Nephron (organoid): Measurements from ENCODE around the gene BET1.

Experiments used
- H3K27ac Mint-ChIP-seq, 3 experiments: 2 replicates each; pipeline ENCODE4 v1.8.0; 2020; ENCODE audit warnings: mixed read lengths in 3 of 3, mild to moderate bottlenecking in 2 of 3, moderate library complexity in 1 of 3
- H3K27me3 Mint-ChIP-seq: 2 replicates; pipeline ENCODE4 v1.8.0; 2021; ENCODE audit warnings: low read depth, mild to moderate bottlenecking, moderate library complexity, mixed read lengths
- H3K36me3 Mint-ChIP-seq: 2 replicates; pipeline ENCODE4 v1.8.0; 2020; ENCODE audit warnings: low read depth, mixed read lengths
- H3K4me1 Mint-ChIP-seq: 2 replicates; pipeline ENCODE4 v1.8.0; 2020; ENCODE audit warnings: mixed read lengths
- H3K4me3 Mint-ChIP-seq, 3 experiments: 2 replicates each; pipeline ENCODE4 v1.8.0; 2020; ENCODE audit warnings: mild to moderate bottlenecking in 3 of 3, mixed read lengths in 3 of 3, moderate library complexity in 2 of 3
- H3K9me3 Mint-ChIP-seq: 2 replicates; pipeline ENCODE4 v1.8.0; 2020; ENCODE audit warnings: mixed read lengths
- CTCF ChIP-seq, 3 experiments: fragments of 200-600 bp; sonication (generic); IDR thresholded peaks; one replicate each; pipeline ENCODE4 v1.5.0; 2021; ENCODE audit warnings: antibody characterized with exemption in 3 of 3; ENCODE audit not compliant: unreplicated experiment in 3 of 3

BET1 gene

GRCh38 chr7:94041529-94041928 is 37.4 kb upstream of the BET1 start:
- no peaks in the 10 kb centered on the region for H3K27me3 Mint-ChIP-seq
- no peak for TF ChIP-seq CTCF (IDR thresholded peaks at IDR 0.05; ENCODE audit: unreplicated experiment in 3 of 3)
- H3K36me3 Mint-ChIP-seq: no peaks in the 10 kb centered on the region
- no peaks in the 10 kb centered on the region for H3K4me1 Mint-ChIP-seq
- H3K27ac Mint-ChIP-seq: no peak overlapping the region
- H3K4me3 Mint-ChIP-seq: no peak overlapping the region
- H3K9me3 Mint-ChIP-seq: no peaks in the 10 kb centered on the region

- H3K27me3 Mint-ChIP-seq: no peaks in the 10 kb centered on the region
- H3K4me1 Mint-ChIP-seq: no peaks in the 10 kb centered on the region
- no peak overlapping the region for H3K4me3 Mint-ChIP-seq
- H3K36me3 Mint-ChIP-seq: no peaks in the 10 kb centered on the region
- no peak overlapping the region for H3K27ac Mint-ChIP-seq
- no peaks in the 10 kb centered on the region for H3K9me3 Mint-ChIP-seq
- no peak for TF ChIP-seq CTCF (IDR thresholded peaks at IDR 0.05; ENCODE audit: unreplicated experiment in 3 of 3)
Observed at GRCh38 chr7:94040254-94040653, 36.1 kb upstream of the BET1 start.

- Mint-ChIP-seq H3K27ac (no peak overlapping the region), H3K9me3 (no peaks in the 10 kb centered on the region), H3K4me3 (no peak overlapping the region), H3K4me1 (no peaks in the 10 kb centered on the region), H3K36me3 (no peaks in the 10 kb centered on the region), H3K27me3 (no peaks in the 10 kb centered on the region)
- no peak for TF ChIP-seq CTCF (IDR thresholded peaks at IDR 0.05; ENCODE audit: unreplicated experiment in 3 of 3)
Observed at GRCh38 chr7:94039368-94040035, 35.3 kb upstream of the BET1 start.

GRCh38 chr7:94031865-94032264 is 27.7 kb upstream of the BET1 start:
- Mint-ChIP-seq H3K9me3 (no peaks in the 10 kb centered on the region), H3K36me3 (no peaks in the 10 kb centered on the region), H3K27ac (no peak overlapping the region), H3K4me3 (no peak overlapping the region), H3K27me3 (no peaks in the 10 kb centered on the region), H3K4me1 (no peaks in the 10 kb centered on the region)
- no peak for TF ChIP-seq CTCF (IDR thresholded peaks at IDR 0.05; ENCODE audit: unreplicated experiment in 3 of 3)

- Mint-ChIP-seq H3K36me3 (no peaks in the 10 kb centered on the region), H3K27ac (no peak overlapping the region), H3K4me3 (no peak overlapping the region), H3K9me3 (no peaks in the 10 kb centered on the region), H3K27me3 (no peaks in the 10 kb centered on the region), H3K4me1 (no peaks in the 10 kb centered on the region)
- no peak for TF ChIP-seq CTCF (IDR thresholded peaks at IDR 0.05; ENCODE audit: unreplicated experiment in 3 of 3)
Observed at GRCh38 chr7:94030634-94031033, 26.5 kb upstream of the BET1 start.

GRCh38 chr7:94029976-94030375 is 25.8 kb upstream of the BET1 start:
- no peaks in the 10 kb centered on the region for H3K36me3 Mint-ChIP-seq
- no peak overlapping the region for H3K27ac Mint-ChIP-seq
- no peaks in the 10 kb centered on the region for H3K27me3 Mint-ChIP-seq
- no peak overlapping the region for H3K4me3 Mint-ChIP-seq
- no peaks in the 10 kb centered on the region for H3K4me1 Mint-ChIP-seq
- TF ChIP-seq CTCF (IDR thresholded peaks at IDR 0.05; ENCODE audit: unreplicated experiment in 3 of 3): no peak
- no peaks in the 10 kb centered on the region for H3K9me3 Mint-ChIP-seq
